ENCODE results near the gene SWT1.

- TF ChIP-seq CTCF (IDR thresholded peaks at IDR 0.05) (no peak), POLR2A (IDR thresholded peaks at IDR 0.05) (no peak)
Observed at GRCh38 chr1:185309566-185309965, 152.6 kb downstream of the SWT1 start.
